IMR-90 (cell line): Measurements from ENCODE around the gene RAD18. TPM values are rescaled to one million over a fixed set of nuclear protein-coding genes. Genes with fewer than 3 reads are reported as not detected.

Experiments used
- ATAC-seq: fragments of 200-7000 bp; cut with Tn5 transposase; 2 replicates; pipeline ENCODE4 v1.9.1; 2020; ENCODE audit warnings: low read depth, mild to moderate bottlenecking, moderate library complexity
- BruUV-seq: library from RNA; stranded (reverse); fragments of 400-500 nt; replicated peaks from 2 replicates; lab custom pipeline; 2021; lab: Mats Ljungman, UMichigan
- CTCF ChIA-PET: fragments of 300-600 bp; formaldehyde crosslinking; extraction: SDS; loops from one replicate; lab custom pipeline; 2021; ENCODE audit warnings: antibody characterized with exemption; lab: Yijun Ruan, JAX
- POLR2A ChIA-PET: fragments of 300-600 bp; sonication (Branson Sonifier 250); formaldehyde crosslinking; loops from one replicate; lab custom pipeline; 2022; ENCODE audit warnings: antibody characterized with exemption; ENCODE audit not compliant: unreplicated experiment; lab: Charles Lee
- DNase-seq: peaks from one replicate; pipeline ENCODE4 v3.0.0; 2013
- H2AFZ ChIP-seq: replicated peaks from 2 replicates; pipeline ENCODE3; 2013; ENCODE audit warnings: low read length, mild to moderate bottlenecking; ENCODE audit not compliant: poor library complexity
- H2AK5ac ChIP-seq: 2 replicates; pipeline ENCODE4 v1.6.1; 2013; ENCODE audit warnings: low read depth, low read length, inconsistent platforms
- H2AK9ac ChIP-seq: replicated peaks from 2 replicates; pipeline ENCODE3; 2013; ENCODE audit warnings: mild to moderate bottlenecking, low read depth, low read length, moderate library complexity; ENCODE audit not compliant: poor library complexity
- H2BK120ac ChIP-seq: 2 replicates; pipeline ENCODE4 v1.6.1; 2013; ENCODE audit warnings: low read depth, low read length, inconsistent platforms
- H2BK15ac ChIP-seq: 3 replicates; pipeline ENCODE4 v1.6.1; 2013; ENCODE audit warnings: low read depth, low read length, inconsistent platforms
- H2BK20ac ChIP-seq: 2 replicates; pipeline ENCODE4 v1.6.1; 2013; ENCODE audit warnings: low read depth, mild to moderate bottlenecking, inconsistent platforms, low read length, moderate library complexity
- H2BK5ac ChIP-seq: 2 replicates; pipeline ENCODE4 v1.6.1; 2013; ENCODE audit warnings: mild to moderate bottlenecking, low read depth, low read length, inconsistent platforms; ENCODE audit not compliant: poor library complexity, severe bottlenecking
- H3K14ac ChIP-seq: replicated peaks from 2 replicates; pipeline ENCODE4 v1.6.1; 2013; ENCODE audit warnings: low read depth, low read length, inconsistent platforms
- H3K18ac ChIP-seq: 2 replicates; pipeline ENCODE4 v1.6.1; 2013; ENCODE audit warnings: low read depth, low read length, control low read depth
- H3K23ac ChIP-seq: 2 replicates; pipeline ENCODE4 v1.6.1; 2013; ENCODE audit warnings: low read depth, low read length, inconsistent platforms
- H3K27ac ChIP-seq: 2 replicates; pipeline ENCODE4 v1.5.1; 2013; ENCODE audit warnings: mild to moderate bottlenecking, control low read depth, low read length; ENCODE audit not compliant: insufficient read depth
- H3K27me3 ChIP-seq: 2 replicates; pipeline ENCODE4 v1.6.1; 2013; ENCODE audit warnings: low read length; ENCODE audit not compliant: control insufficient read depth, insufficient read depth
- H3K36me3 ChIP-seq: 2 replicates; pipeline ENCODE4 v1.6.1; 2013; ENCODE audit warnings: low read length, mixed read lengths; ENCODE audit not compliant: control insufficient read depth, insufficient read depth
- H3K4ac ChIP-seq: 2 replicates; pipeline ENCODE4 v1.6.1; 2013; ENCODE audit warnings: low read depth, low read length, inconsistent platforms
- H3K4me1 ChIP-seq: 2 replicates; pipeline ENCODE4 v1.6.1; 2013; ENCODE audit warnings: low read length, mixed read lengths; ENCODE audit not compliant: control insufficient read depth, insufficient read depth
- H3K4me2 ChIP-seq: 2 replicates; pipeline ENCODE4 v1.6.1; 2013; ENCODE audit warnings: low read depth, mild to moderate bottlenecking, control low read depth, low read length, moderate library complexity
- H3K4me3 ChIP-seq: 2 replicates; pipeline ENCODE4 v1.5.1; 2013; ENCODE audit warnings: low read depth, mild to moderate bottlenecking, control low read depth, low read length, moderate library complexity; ENCODE audit not compliant: insufficient read depth
- H3K56ac ChIP-seq: 2 replicates; pipeline ENCODE4 v1.6.1; 2013; ENCODE audit warnings: low read length, inconsistent platforms; ENCODE audit not compliant: insufficient read depth; ENCODE audit errors: extremely low read depth
- H3K79me1 ChIP-seq, 2 experiments: 2 replicates each; pipeline ENCODE4 v1.6.1; 2013; ENCODE audit warnings: low read length in 2 of 2, inconsistent platforms in 1 of 2, low read depth in 1 of 2
- H3K9ac ChIP-seq: 2 replicates; pipeline ENCODE4 v1.6.1; 2013; ENCODE audit warnings: low read depth, low read length, control low read depth
- H3K9me1 ChIP-seq: 2 replicates; pipeline ENCODE4 v1.6.1; 2013; ENCODE audit warnings: low read length, inconsistent platforms; ENCODE audit not compliant: insufficient read depth
- H3K9me3 ChIP-seq: 2 replicates; pipeline ENCODE4 v1.6.1; 2013; ENCODE audit warnings: low read length; ENCODE audit not compliant: control insufficient read depth, insufficient read depth
- H4K20me1 ChIP-seq: 2 replicates; pipeline ENCODE4 v1.6.1; 2013; ENCODE audit warnings: low read length, inconsistent platforms; ENCODE audit not compliant: insufficient read depth
- H4K5ac ChIP-seq: 2 replicates; pipeline ENCODE4 v1.6.1; 2013; ENCODE audit warnings: mild to moderate bottlenecking, low read depth, low read length, control low read depth
- H4K8ac ChIP-seq, 2 experiments: 2 replicates each; pipeline ENCODE4 v1.6.1; 2013; ENCODE audit warnings: low read depth in 2 of 2, low read length in 2 of 2, control low read depth in 1 of 2, inconsistent platforms in 1 of 2
- H4K91ac ChIP-seq: 2 replicates; pipeline ENCODE4 v1.6.1; 2013; ENCODE audit warnings: low read depth, low read length, inconsistent platforms; ENCODE audit not compliant: insufficient read depth
- BHLHE40 ChIP-seq: fragments of 150-350 bp; IDR thresholded peaks from 2 replicates; pipeline ENCODE4 v1.6.1; 2016; ENCODE audit warnings: mild to moderate bottlenecking, low read depth, low read length
- CEBPB ChIP-seq: IDR thresholded peaks from 2 replicates; pipeline ENCODE4 v1.6.1; 2012; ENCODE audit warnings: low read depth, low read length, improper control_type of control experiment
- CHD1 ChIP-seq: IDR thresholded peaks from 2 replicates; pipeline ENCODE4 v1.6.1; 2012; ENCODE audit warnings: low read depth, low read length, improper control_type of control experiment
- CTCF ChIP-seq: conservative IDR thresholded peaks from 2 replicates; pipeline ENCODE4 v1.5.1; 2012; ENCODE audit warnings: mild to moderate bottlenecking, low read depth, low read length, improper control_type of control experiment
- FOS ChIP-seq: fragments of 150-350 bp; IDR thresholded peaks from 2 replicates; pipeline ENCODE4 v1.6.1; 2016; ENCODE audit warnings: low read depth, low read length
- MAZ ChIP-seq: IDR thresholded peaks from 2 replicates; pipeline ENCODE4 v1.6.1; 2012; ENCODE audit warnings: low read depth, mild to moderate bottlenecking, low read length, improper control_type of control experiment, moderate library complexity, borderline replicate concordance
- MXI1 ChIP-seq: IDR thresholded peaks from 2 replicates; pipeline ENCODE4 v1.6.1; 2012; ENCODE audit warnings: low read depth, mild to moderate bottlenecking, low read length, moderate library complexity, borderline replicate concordance
- NFE2L2 ChIP-seq: fragments of 150-350 bp; IDR thresholded peaks from 2 replicates; pipeline ENCODE4 v1.6.1; 2016; ENCODE audit warnings: low read depth, mild to moderate bottlenecking, low read length
- POLR2A ChIP-seq: IDR thresholded peaks from 2 replicates; pipeline ENCODE4 v1.6.1; 2012; ENCODE audit warnings: mild to moderate bottlenecking, low read depth, low read length
- RAD21 ChIP-seq: IDR thresholded peaks from 2 replicates; pipeline ENCODE4 v1.6.1; 2012; ENCODE audit warnings: low read length, improper control_type of control experiment
- RCOR1 ChIP-seq: IDR thresholded peaks from 2 replicates; pipeline ENCODE4 v1.6.1; 2012; ENCODE audit warnings: mild to moderate bottlenecking, low read length, improper control_type of control experiment; ENCODE audit not compliant: insufficient replicate concordance
- RFX5 ChIP-seq: IDR thresholded peaks from 2 replicates; pipeline ENCODE4 v1.8.0; 2012; ENCODE audit warnings: low read depth, mild to moderate bottlenecking, low read length, moderate library complexity
- SMC3 ChIP-seq: fragments of 150-350 bp; IDR thresholded peaks from 2 replicates; pipeline ENCODE4 v1.6.1; 2016; ENCODE audit warnings: low read depth, mild to moderate bottlenecking, antibody characterized with exemption, low read length, moderate library complexity
- WGBS, 2 experiments: methylation state at CpG; one replicate each; pipeline versions ENCODE4 v1.1.5 to v1.1.7; 2013; ENCODE audit warnings: missing lambda C conversion rate in 2 of 2; ENCODE audit not compliant: insufficient read length in 1 of 2; ENCODE audit errors: extremely low coverage in 2 of 2; 5-methylcytosine and 5-hydroxymethylcytosine counted together
- dilution Hi-C: fragments of 300-500 bp; cut with HindIII; formaldehyde crosslinking; loops from one replicate; pipeline ENCODE4 v1.14.3; 2018; ENCODE audit warnings: low sequenced_read_pairs; ENCODE audit not compliant: unreplicated experiment
- in situ Hi-C: fragments of 300-500 bp; cut with MboI; formaldehyde crosslinking; loops from 3 replicates; pipeline ENCODE4 v1.14.3; 2019; ENCODE audit warnings: low sequenced_read_pairs, inconsistent platforms, mixed read lengths
- intact Hi-C: fragments of 100-400 bp; cut with micrococcal nuclease; formaldehyde crosslinking; loops from 2 replicates; pipeline ENCODE4 v1.10.0; 2022
- polyA plus RNA-seq, 3 experiments: library from polyadenylated mRNA; depleted of rRNA; stranded (reverse); fragments of >200 nt; gene quantifications; 2 replicates each; pipeline ENCODE4 v1.2.3, GENCODE V29; 2012; ENCODE audit warnings: low replicate concordance in 1 of 3
- total RNA-seq: library from RNA; depleted of rRNA; stranded (reverse); fragments of >200 nt; gene quantifications from 2 replicates; pipeline ENCODE4 v1.2.3, GENCODE V29; 2012
- TF ChIP-seq, protein P1 (sequence below): fragments of 150-350 bp; IDR thresholded peaks from 2 replicates; pipeline ENCODE4 v1.6.1; 2017; ENCODE audit warnings: mild to moderate bottlenecking, antibody characterized with exemption, low read length, low read depth

The RAD18 gene
- total and polyA plus RNA-seq, 2 of the 4 experiments (the other 2 are of a cell fraction): 8.2 to 17.2 TPM

DNA sequence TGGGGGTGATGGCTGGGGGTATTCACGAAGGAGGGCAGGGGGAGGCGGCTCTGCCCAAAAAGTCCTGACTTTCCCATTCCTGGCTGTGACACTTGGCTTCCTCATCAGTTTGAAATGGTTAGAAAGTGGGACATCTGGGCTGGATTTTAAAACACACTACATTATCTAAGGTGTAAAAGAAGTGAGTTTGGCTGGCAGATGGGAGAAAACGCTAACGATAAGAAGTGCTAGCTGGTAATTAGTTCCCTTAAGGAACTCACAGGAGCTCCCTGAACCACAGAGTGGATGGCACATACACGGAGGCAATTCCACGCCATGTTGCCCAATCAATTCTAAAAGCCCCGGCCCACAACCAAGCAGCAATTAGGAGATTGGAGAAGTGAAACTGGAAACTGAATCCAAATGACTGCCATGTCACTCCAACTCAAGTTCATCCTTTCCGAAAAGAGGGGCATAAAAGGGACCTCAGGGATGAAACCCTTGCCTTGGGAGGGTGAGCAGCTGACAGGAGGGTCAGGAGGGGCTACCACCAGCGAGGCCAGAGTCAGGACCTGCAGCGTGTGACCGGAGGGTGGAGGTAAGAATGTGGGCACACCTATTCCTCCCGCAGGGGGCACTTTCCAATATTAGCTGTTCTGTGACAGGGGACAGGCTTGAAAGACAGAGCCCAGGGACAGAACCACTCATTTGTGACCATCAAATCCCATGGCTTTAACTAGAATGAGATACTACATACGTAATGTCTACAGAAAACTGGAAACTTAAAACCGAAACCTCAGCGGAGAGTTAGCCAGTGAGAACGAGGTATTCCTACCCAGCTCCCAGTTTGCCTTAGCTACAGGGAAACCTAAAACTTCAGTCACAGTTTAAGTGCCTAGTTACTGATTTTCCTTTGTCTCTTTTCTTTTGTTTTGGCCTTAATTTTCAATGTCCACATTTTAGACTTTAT, 98.6 kb downstream of the RAD18 start:
- Histone ChIP-seq H3K14ac (0 out of 2 replicates have a peak overlapping the region, but pooled peaks have one; percentile 40), H3K36me3 (no peaks in the 10 kb centered on the region), H2BK15ac (0 out of 3 replicates have a peak overlapping the region, but pooled peaks have one; percentile 32), H3K9ac (no peak overlapping the region), H3K4me2 (no peak overlapping the region), H2BK20ac (peak overlapping the region; percentile 55), H3K9me1 (peaks cover under 1% of the 10 kb centered on the region; the same call in 1 of the 2 replicates), H3K4ac (peak overlapping the region; percentile 66), H3K18ac (no peak overlapping the region), H2AK5ac (0 out of 2 replicates have a peak overlapping the region, but pooled peaks have one; percentile 39), H4K20me1 (no peaks in the 10 kb centered on the region), H3K79me1 (no peaks in the 10 kb centered on the region), H3K23ac (no peak overlapping the region; the same call in 1 of the 2 replicates), H2BK5ac (peak overlapping the region; percentile 42), H3K27ac (no peak overlapping the region), H3K56ac (no peak overlapping the region), H3K4me3 (no peak overlapping the region), H2BK120ac (peak overlapping the region; percentile 65), H2AK9ac (peak overlapping the region; percentile 82), H4K5ac (peak overlapping the region; percentile 40; the same call in 1 of the 2 replicates), H4K91ac (peak overlapping the region; percentile 23; the same call in 1 of the 2 replicates), H4K8ac (peak overlapping the region in 1 of 2 experiments; percentile 4; a peak in 1 of 4 replicates), H2AFZ (no peak overlapping the region), H3K27me3 (no peaks in the 10 kb centered on the region), H3K9me3 (no peaks in the 10 kb centered on the region), H3K4me1 (peaks cover 3% of the 10 kb centered on the region; the same call in 1 of the 2 replicates)
- DNase-seq: no peak
- dilution Hi-C loops: no loop called here
- CTCF ChIA-PET: no interaction called here
- WGBS, 2 experiments: 87% methylated on average over 3 of the region's 16 CpGs; no CpG with 5 or more reads in 1 of the 2 experiments
- POLR2A ChIA-PET: no interaction called here
- ATAC-seq: no peak
- intact Hi-C loops: no loop called here
- no TSS peak for BruUV-seq
- in situ Hi-C loops: no loop called here
- TF ChIP-seq CTCF: no peak
- TF ChIP-seq RFX5: no peak
- no peak for TF ChIP-seq NFE2L2
- no peak for TF ChIP-seq RCOR1
- TF ChIP-seq MXI1: no peak
- TF ChIP-seq, protein P1, sequence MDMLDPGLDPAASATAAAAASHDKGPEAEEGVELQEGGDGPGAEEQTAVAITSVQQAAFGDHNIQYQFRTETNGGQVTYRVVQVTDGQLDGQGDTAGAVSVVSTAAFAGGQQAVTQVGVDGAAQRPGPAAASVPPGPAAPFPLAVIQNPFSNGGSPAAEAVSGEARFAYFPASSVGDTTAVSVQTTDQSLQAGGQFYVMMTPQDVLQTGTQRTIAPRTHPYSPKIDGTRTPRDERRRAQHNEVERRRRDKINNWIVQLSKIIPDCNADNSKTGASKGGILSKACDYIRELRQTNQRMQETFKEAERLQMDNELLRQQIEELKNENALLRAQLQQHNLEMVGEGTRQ: no peak
- no peak for TF ChIP-seq MAZ
- no peak for TF ChIP-seq FOS
- no peak for TF ChIP-seq RAD21
- TF ChIP-seq CEBPB: no peak
- no peak for TF ChIP-seq CHD1
- no peak for TF ChIP-seq BHLHE40
- no peak for TF ChIP-seq SMC3
- TF ChIP-seq POLR2A: no peak
